ENCODE data around the gene NRIP1.

GRCh38 chr21:14922980-14923379 lies 141.8 kb downstream of the NRIP1 start:
- TF ChIP-seq POLR2AphosphoS5 (IDR thresholded peaks at IDR 0.05) (no peak), CTCF (IDR thresholded peaks at IDR 0.05) (no peak), EP300 (IDR thresholded peaks at IDR 0.05) (no peak), POLR2A (IDR thresholded peaks at IDR 0.05) (no peak)
